Hepatocyte (in vitro differentiated cells): ENCODE results near the gene CELF4.

ENCODE experiments used
- EZH2 ChIP-seq: fragments of 200-600 bp; sonication (generic); IDR thresholded peaks from 2 replicates; pipeline ENCODE4 v1.6.1; 2016; ENCODE audit warnings: antibody characterized with exemption, mild to moderate bottlenecking, borderline replicate concordance
- EZH2phosphoT487 ChIP-seq: fragments of 200-600 bp; sonication (generic); IDR thresholded peaks from one replicate; pipeline ENCODE4 v1.6.1; 2018; ENCODE audit warnings: antibody characterized with exemption, mild to moderate bottlenecking, low read depth, moderate library complexity; ENCODE audit not compliant: unreplicated experiment, severe bottlenecking
- TF ChIP-seq, protein P1 (sequence below): fragments of 200-600 bp; sonication (generic); IDR thresholded peaks from 2 replicates; pipeline ENCODE4 v1.5.1; 2016; ENCODE audit warnings: antibody characterized with exemption, mild to moderate bottlenecking; ENCODE audit not compliant: poor library complexity

DNA sequence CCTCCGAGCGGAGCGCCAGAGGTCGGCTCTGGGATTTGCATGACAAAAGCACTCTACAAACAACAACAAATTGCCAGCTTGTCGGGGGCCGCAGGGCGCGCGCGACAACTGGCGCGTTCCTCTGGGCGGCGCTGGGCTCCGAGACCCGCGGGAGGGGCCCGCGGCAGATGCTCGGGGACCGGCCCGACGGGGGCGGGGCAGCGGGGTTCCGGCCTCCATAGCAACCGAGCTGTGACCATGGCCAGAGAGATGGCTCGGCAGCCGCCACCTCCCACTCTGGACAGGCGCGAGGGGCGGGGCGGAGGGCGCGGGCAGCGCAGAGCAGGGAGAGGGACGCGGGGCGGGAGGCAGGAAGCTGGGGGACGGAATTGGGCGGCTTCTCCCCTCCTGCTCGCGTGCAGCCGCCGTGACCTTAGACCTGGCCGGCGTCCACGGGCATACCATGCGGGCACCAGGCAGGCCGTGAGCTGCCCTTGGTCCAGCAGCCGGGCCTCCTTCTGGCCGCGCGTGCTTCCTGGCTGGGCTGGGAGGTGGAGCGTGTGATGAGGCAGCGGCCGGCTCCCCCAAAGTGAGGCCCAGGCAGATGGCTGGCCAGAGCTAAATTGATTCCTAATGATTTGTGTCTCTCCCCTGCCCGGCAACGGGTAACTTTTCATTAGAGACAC lies 171.5 kb downstream of the CELF4 start:
- TF ChIP-seq, protein P1, sequence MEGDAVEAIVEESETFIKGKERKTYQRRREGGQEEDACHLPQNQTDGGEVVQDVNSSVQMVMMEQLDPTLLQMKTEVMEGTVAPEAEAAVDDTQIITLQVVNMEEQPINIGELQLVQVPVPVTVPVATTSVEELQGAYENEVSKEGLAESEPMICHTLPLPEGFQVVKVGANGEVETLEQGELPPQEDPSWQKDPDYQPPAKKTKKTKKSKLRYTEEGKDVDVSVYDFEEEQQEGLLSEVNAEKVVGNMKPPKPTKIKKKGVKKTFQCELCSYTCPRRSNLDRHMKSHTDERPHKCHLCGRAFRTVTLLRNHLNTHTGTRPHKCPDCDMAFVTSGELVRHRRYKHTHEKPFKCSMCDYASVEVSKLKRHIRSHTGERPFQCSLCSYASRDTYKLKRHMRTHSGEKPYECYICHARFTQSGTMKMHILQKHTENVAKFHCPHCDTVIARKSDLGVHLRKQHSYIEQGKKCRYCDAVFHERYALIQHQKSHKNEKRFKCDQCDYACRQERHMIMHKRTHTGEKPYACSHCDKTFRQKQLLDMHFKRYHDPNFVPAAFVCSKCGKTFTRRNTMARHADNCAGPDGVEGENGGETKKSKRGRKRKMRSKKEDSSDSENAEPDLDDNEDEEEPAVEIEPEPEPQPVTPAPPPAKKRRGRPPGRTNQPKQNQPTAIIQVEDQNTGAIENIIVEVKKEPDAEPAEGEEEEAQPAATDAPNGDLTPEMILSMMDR = peak; percentile 10
- TF ChIP-seq EZH2 = no peak
- TF ChIP-seq EZH2phosphoT487 = no peak
